Measurements from ENCODE around the gene ODAD3.
"Not testable (repeated sequence)": the region's sequence is repeated elsewhere in the genome, so short reads cannot be mapped to it uniquely, and the experiment has no call there.

ODAD3 gene

GRCh38 chr19:11410682-11411081, 24.2 kb downstream of the ODAD3 start:
- Histone ChIP-seq H3F3A (ENCODE audit: insufficient read depth, low read length) (no peaks in the 10 kb centered on the region), H3K9me3 (replicated peaks; ENCODE audit: insufficient read depth, low read length) (no peaks in the 10 kb centered on the region), H3K9me2 (replicated peaks; ENCODE audit: insufficient read depth, low read length) (no peaks in the 10 kb centered on the region), H3K27me3 (replicated peaks; ENCODE audit: insufficient read depth, low read length) (peaks cover 71% of the 10 kb centered on the region), H3K36me3 (replicated peaks; ENCODE audit: insufficient read depth, low read length) (no peaks in the 10 kb centered on the region), H3K4me2 (ENCODE audit: low read depth, low read length) (no peak overlapping the region), H2AFZ (ENCODE audit: low read length) (no peak overlapping the region), H3K79me2 (ENCODE audit: low read length) (no peaks in the 10 kb centered on the region), H3K4me1 (ENCODE audit: low read length) (no peaks in the 10 kb centered on the region), H3K9ac (ENCODE audit: low read length) (no peak overlapping the region), H4K20me1 (ENCODE audit: insufficient read depth, low read length) (no peaks in the 10 kb centered on the region), H3K4me3 (ENCODE audit: low read length) (no peak overlapping the region), H3K27ac (ENCODE audit: low read length) (no peak overlapping the region)
- no peak for DNase-seq
- TF ChIP-seq EZH2phosphoT487 (IDR thresholded peaks at IDR 0.05; ENCODE audit: low read length): no peak
- no peak for TF ChIP-seq CTCF (IDR thresholded peaks at IDR 0.05; ENCODE audit: low read length)
- no peak for TF ChIP-seq EZH2 (optimal IDR thresholded peaks at IDR 0.05; ENCODE audit: low read depth, low read length)

DNA sequence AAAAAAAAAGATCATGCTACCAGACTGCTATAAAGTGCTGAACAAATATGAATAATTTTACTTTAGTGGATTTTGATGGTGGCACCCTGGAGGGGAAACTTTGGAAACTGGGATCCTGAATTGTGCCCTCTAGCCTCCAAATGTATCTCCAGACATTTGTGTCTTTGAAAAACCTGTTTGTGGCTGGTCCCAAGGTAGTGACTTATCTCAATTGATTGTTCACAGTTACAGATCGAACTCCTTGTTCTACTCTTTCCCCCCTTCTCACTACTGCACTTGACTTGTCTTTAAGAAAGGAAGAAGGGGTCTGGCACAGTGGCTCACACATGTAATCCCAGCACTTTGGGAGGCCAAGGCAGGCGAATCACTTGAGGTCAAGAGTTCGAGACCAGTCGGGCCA, 26.3 kb downstream of the ODAD3 start:
- no peak for TF ChIP-seq EZH2phosphoT487 (IDR thresholded peaks at IDR 0.05; ENCODE audit: low read length)
- TF ChIP-seq CTCF (IDR thresholded peaks at IDR 0.05; ENCODE audit: low read length): no peak
- no peak for TF ChIP-seq EZH2 (optimal IDR thresholded peaks at IDR 0.05; ENCODE audit: low read depth, low read length)

DNA sequence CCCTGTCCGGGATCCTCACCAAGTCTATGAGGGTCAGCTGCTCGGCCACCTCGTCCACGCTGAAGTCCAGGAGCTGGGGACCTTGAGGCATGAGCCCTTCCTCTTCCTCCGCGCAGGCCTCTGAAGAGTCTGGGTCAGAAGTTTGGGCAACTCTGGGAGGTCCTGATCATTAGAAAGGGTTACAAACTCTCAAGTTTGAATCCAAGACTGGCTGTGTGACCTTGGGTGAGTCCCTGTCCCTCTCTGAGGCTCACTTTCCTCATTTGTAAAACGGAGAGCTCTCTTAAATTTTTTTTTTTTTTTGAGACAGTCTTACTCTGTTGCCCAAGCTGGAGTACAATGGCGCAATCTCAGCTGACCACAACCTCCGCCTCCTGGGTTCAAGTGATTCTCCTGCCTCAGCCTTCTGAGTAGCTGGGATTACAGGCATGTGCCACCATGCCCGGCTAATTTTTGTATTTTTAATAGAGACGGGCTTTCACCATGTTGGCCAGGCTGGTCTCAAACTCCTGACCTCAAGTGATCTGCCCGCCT, 28.2 kb downstream of the ODAD3 start:
- H3K4me2 ChIP-seq (ENCODE audit: low read depth, low read length); H3K9ac ChIP-seq (ENCODE audit: low read length); H3K36me3 ChIP-seq (replicated peaks; ENCODE audit: insufficient read depth, low read length); H3K79me2 ChIP-seq (ENCODE audit: low read length); H3K4me3 ChIP-seq (ENCODE audit: low read length); H3K27ac ChIP-seq (ENCODE audit: low read length); H3K9me2 ChIP-seq (replicated peaks; ENCODE audit: insufficient read depth, low read length); H4K20me1 ChIP-seq (ENCODE audit: insufficient read depth, low read length); H2AFZ ChIP-seq (ENCODE audit: low read length); DNase-seq; H3K4me1 ChIP-seq (ENCODE audit: low read length); H3F3A ChIP-seq (ENCODE audit: insufficient read depth, low read length); H3K9me3 ChIP-seq (replicated peaks; ENCODE audit: insufficient read depth, low read length): not testable (repeated sequence)
- peaks cover 63% of the 10 kb centered on the region for H3K27me3 ChIP-seq (replicated peaks; ENCODE audit: insufficient read depth, low read length)

More for the DNA sequence above, 26.3 kb downstream of the ODAD3 start:
- no peaks in the 10 kb centered on the region for H3F3A ChIP-seq (ENCODE audit: insufficient read depth, low read length)
- no peaks in the 10 kb centered on the region for H3K4me1 ChIP-seq (ENCODE audit: low read length)
- H3K36me3 ChIP-seq (replicated peaks; ENCODE audit: insufficient read depth, low read length): no peaks in the 10 kb centered on the region
- no peak overlapping the region for H3K9ac ChIP-seq (ENCODE audit: low read length)
- H2AFZ ChIP-seq (ENCODE audit: low read length): no peak overlapping the region
- H3K79me2 ChIP-seq (ENCODE audit: low read length): no peaks in the 10 kb centered on the region
- no peaks in the 10 kb centered on the region for H4K20me1 ChIP-seq (ENCODE audit: insufficient read depth, low read length)
- H3K4me3 ChIP-seq (ENCODE audit: low read length): no peak overlapping the region
- no peak overlapping the region for H3K4me2 ChIP-seq (ENCODE audit: low read depth, low read length)
- H3K27ac ChIP-seq (ENCODE audit: low read length): no peak overlapping the region
- H3K9me3 ChIP-seq (replicated peaks; ENCODE audit: insufficient read depth, low read length): no peaks in the 10 kb centered on the region
- DNase-seq: no peak
- H3K27me3 ChIP-seq (replicated peaks; ENCODE audit: insufficient read depth, low read length): peaks cover 71% of the 10 kb centered on the region
- H3K9me2 ChIP-seq (replicated peaks; ENCODE audit: insufficient read depth, low read length): no peaks in the 10 kb centered on the region

- no peaks in the 10 kb centered on the region for H3K4me1 ChIP-seq (ENCODE audit: low read length)
- H3K4me2 ChIP-seq (ENCODE audit: low read depth, low read length): no peak overlapping the region
- H4K20me1 ChIP-seq (ENCODE audit: insufficient read depth, low read length): no peaks in the 10 kb centered on the region
- H3K36me3 ChIP-seq (replicated peaks; ENCODE audit: insufficient read depth, low read length): no peaks in the 10 kb centered on the region
- no peaks in the 10 kb centered on the region for H3F3A ChIP-seq (ENCODE audit: insufficient read depth, low read length)
- no peak for DNase-seq
- no peak overlapping the region for H3K4me3 ChIP-seq (ENCODE audit: low read length)
- H3K79me2 ChIP-seq (ENCODE audit: low read length): no peaks in the 10 kb centered on the region
- TF ChIP-seq EZH2phosphoT487 (IDR thresholded peaks at IDR 0.05; ENCODE audit: low read length) (no peak), EZH2 (optimal IDR thresholded peaks at IDR 0.05; ENCODE audit: low read depth, low read length) (no peak), CTCF (IDR thresholded peaks at IDR 0.05; ENCODE audit: low read length) (no peak)
- no peak overlapping the region for H2AFZ ChIP-seq (ENCODE audit: low read length)
- H3K9me2 ChIP-seq (replicated peaks; ENCODE audit: insufficient read depth, low read length): no peaks in the 10 kb centered on the region
- no peaks in the 10 kb centered on the region for H3K9me3 ChIP-seq (replicated peaks; ENCODE audit: insufficient read depth, low read length)
- H3K27ac ChIP-seq (ENCODE audit: low read length): no peak overlapping the region
- peaks cover 56% of the 10 kb centered on the region for H3K27me3 ChIP-seq (replicated peaks; ENCODE audit: insufficient read depth, low read length)
- H3K9ac ChIP-seq (ENCODE audit: low read length): no peak overlapping the region
Observed at GRCh38 chr19:11405846-11406643, 28.9 kb downstream of the ODAD3 start.
